ENCODE results near the gene SLC22A23.

The SLC22A23 gene

GRCh38 chr6:3304500-3305215, 152.2 kb downstream of the SLC22A23 start:
- CTCF ChIA-PET, result interaction anchor here (0.6 to 1.6 kb wide), 2 partner anchors 78 to 107 kb away, joined by 3 to 5 read pairs; no protein-coding TSS in a partner anchor
- H3K4me1 ChIP-seq (ENCODE audit: control insufficient read depth, insufficient read depth, low read length), result no peaks in the 10 kb centered on the region
- POLR2A ChIA-PET, result no interaction called here
- TF ChIP-seq ZNF24 (tag by site-specific recombination; IDR thresholded peaks at IDR 0.05), result no peak
- TF ChIP-seq ZNF654 (tag by site-specific recombination; IDR thresholded peaks at IDR 0.05; ENCODE audit: low read depth), result no peak
- TF ChIP-seq BCL6B (tag by site-specific recombination; IDR thresholded peaks at IDR 0.05), result no peak
- no peaks in the 10 kb centered on the region; the same call in 1 of the 2 replicates for H3K9me3 ChIP-seq (ENCODE audit: control insufficient read depth, insufficient read depth, low read depth, low read length)
- H3K36me3 ChIP-seq (ENCODE audit: control insufficient read depth in 2 of 2, insufficient read depth in 1 of 2, low read length in 2 of 2), result peaks cover 0 to 9% of the 10 kb centered on the region in 2 experiments; a peak in 1 of 3 replicates
- no peak overlapping the region for H3K4me3 ChIP-seq (ENCODE audit: low read depth, low read length)
- no peak overlapping the region for H3K27ac ChIP-seq (ENCODE audit: extremely low read depth, low read depth, low read length)

GRCh38 chr6:3303795-3304411, 152.9 kb downstream of the SLC22A23 start:
- no peak overlapping the region for H3K27ac ChIP-seq (ENCODE audit: extremely low read depth, low read depth, low read length)
- CTCF ChIA-PET, result interaction anchor here (1.6 kb wide), 1 partner anchor 108 kb away, joined by 5 read pairs; no protein-coding TSS in a partner anchor

More at GRCh38 chr6:3303795-3304411, 152.9 kb downstream of the SLC22A23 start:
- Histone ChIP-seq H3K4me1 (ENCODE audit: control insufficient read depth, insufficient read depth, low read length) (no peaks in the 10 kb centered on the region), H3K9me3 (ENCODE audit: control insufficient read depth, insufficient read depth, low read depth, low read length) (no peaks in the 10 kb centered on the region; the same call in 1 of the 2 replicates), H3K36me3 (ENCODE audit: control insufficient read depth in 2 of 2, insufficient read depth in 1 of 2, low read length in 2 of 2) (peaks cover 0 to 9% of the 10 kb centered on the region in 2 experiments; a peak in 1 of 3 replicates), H3K4me3 (ENCODE audit: low read depth, low read length) (no peak overlapping the region)
- TF ChIP-seq ZBTB11 (tag by site-specific recombination; conservative IDR thresholded peaks at IDR 0.05; ENCODE audit: low read depth) (no peak), ZSCAN18 (tag by site-specific recombination; IDR thresholded peaks at IDR 0.05) (no peak), ZNF266 (tag by site-specific recombination; IDR thresholded peaks at IDR 0.05; ENCODE audit: low read depth) (no peak), PRDM1 (tag by site-specific recombination; IDR thresholded peaks at IDR 0.05) (no peak), ZFP3 (tag by site-specific recombination; IDR thresholded peaks at IDR 0.05; ENCODE audit: low read depth) (no peak), ZNF518A (tag by site-specific recombination; conservative IDR thresholded peaks at IDR 0.05; ENCODE audit: low read depth) (no peak), ZNF121 (tag by site-specific recombination; IDR thresholded peaks at IDR 0.05) (no peak), ZNF48 (tag by site-specific recombination; IDR thresholded peaks at IDR 0.05) (no peak)
- POLR2A ChIA-PET, result no interaction called here
